LHCN-M2 (cell line): ENCODE measurements around the gene TMEM107. TPM values are rescaled to one million over a fixed set of nuclear protein-coding genes. Genes with fewer than 3 reads are reported as not detected.
"Not testable (repeated sequence)": the region's sequence is repeated elsewhere in the genome, so short reads cannot be mapped to it uniquely, and the experiment has no call there.

Experiments used
- DNase-seq: peaks from one replicate; pipeline ENCODE4 v3.0.0-alpha.2; 2012; ENCODE audit warnings: low read depth
- total RNA-seq: library from RNA; depleted of rRNA; stranded (reverse); fragments of >200 nt; gene quantifications from 2 replicates; pipeline ENCODE4 v1.2.3, GENCODE V29; 2014

Gene TMEM107
- total RNA-seq, 1 experiment from 2014 or later, result 40.0 TPM

GRCh38 chr17:8189711-8190477 lies 13.7 kb upstream of the TMEM107 start, which contains the start of gene BORCS6:
BORCS6 (minus strand) TSS chr17:8190180; CDS start chr17:8190140, 40 bp downstream.
- peak; percentile 98 for DNase-seq

GRCh38 chr17:8189041-8189710 lies 13.0 kb upstream of the TMEM107 start:
- DNase-seq, result no peak

GRCh38 chr17:8188263-8188839 lies 12.2 kb upstream of the TMEM107 start:
- DNase-seq, result no peak

GRCh38 chr17:8187517-8188262 lies 11.5 kb upstream of the TMEM107 start:
- peak; percentile 100 for DNase-seq

GRCh38 chr17:8186787-8187516 lies 10.8 kb upstream of the TMEM107 start:
- peak; percentile 95 for DNase-seq

- DNase-seq, result no peak
Measured at GRCh38 chr17:8186446-8186786, 10.2 kb upstream of the TMEM107 start.

GRCh38 chr17:8185582-8186445 lies 9.6 kb upstream of the TMEM107 start:
- peak; percentile 75 for DNase-seq

- DNase-seq, result no peak
Measured at GRCh38 chr17:8176998-8177731, 985 bp upstream of the TMEM107 start.

- no peak for DNase-seq
Measured at GRCh38 chr17:8175795-8176196, 384 bp downstream of the TMEM107 start.

GRCh38 chr17:8173871-8174322 lies 2.3 kb downstream of the TMEM107 start:
- DNase-seq, result no peak

GRCh38 chr17:8173056-8173870 lies 2.9 kb downstream of the TMEM107 start:
- DNase-seq, result peak; percentile 99

GRCh38 chr17:8170186-8170585 lies 6.0 kb downstream of the TMEM107 start:
- DNase-seq, result not testable (repeated sequence)

- DNase-seq, result no peak
Measured at GRCh38 chr17:8167526-8167925, 8.7 kb downstream of the TMEM107 start.

GRCh38 chr17:8166731-8167130 lies 9.4 kb downstream of the TMEM107 start:
- DNase-seq, result no peak

GRCh38 chr17:8164815-8165131 lies 11.4 kb downstream of the TMEM107 start:
- no peak for DNase-seq

- DNase-seq, result peak; percentile 79
Measured at GRCh38 chr17:8163978-8164814, 12.0 kb downstream of the TMEM107 start.

GRCh38 chr17:8162997-8163977 lies 12.9 kb downstream of the TMEM107 start:
- DNase-seq, result no peak
